MM.1S (cell line): ENCODE results near the gene PSME2.

Experiments used
- CTCF ChIP-seq: fragments of 300-600 bp; sonication (generic); IDR thresholded peaks from 2 replicates; pipeline ENCODE4 v1.5.1; 2016; ENCODE audit warnings: antibody characterized with exemption, low read length, mixed read lengths
- EZH2 ChIP-seq: fragments of 300-600 bp; sonication (generic); optimal IDR thresholded peaks from 2 replicates; pipeline ENCODE3; 2017; ENCODE audit warnings: low read depth, mild to moderate bottlenecking, antibody characterized with exemption, low read length, mixed read lengths

- TF ChIP-seq CTCF (no peak), EZH2 (no peak)
These were observed 51.6 kb downstream of the PSME2 start for GRCh38 chr14:24094841-24095270.
